Thyroid gland (tissue), 4 donors: ENCODE measurements around the gene KRT85.

ENCODE experiments used
- POLR2A ChIP-seq, 2 donors: fragments of 450-650 bp; IDR thresholded peaks; one replicate each; pipeline ENCODE4 v1.6.1; 2017; ENCODE audit warnings: antibody characterized with exemption in 2 of 2, mild to moderate bottlenecking in 2 of 2, moderate library complexity in 1 of 2
- TF ChIP-seq, protein P1 (sequence below), 6 experiments: fragments of 200-600 bp in 3 of 6; fragments of 450-650 bp in 3 of 6; sonication (generic) in 3 of 6; IDR thresholded peaks; one replicate each; pipeline ENCODE4 v1.5.1; 2016 to 2019; ENCODE audit warnings: antibody characterized with exemption in 6 of 6, mild to moderate bottlenecking in 2 of 6, inconsistent platforms in 1 of 6, moderate library complexity in 1 of 6

DNA sequence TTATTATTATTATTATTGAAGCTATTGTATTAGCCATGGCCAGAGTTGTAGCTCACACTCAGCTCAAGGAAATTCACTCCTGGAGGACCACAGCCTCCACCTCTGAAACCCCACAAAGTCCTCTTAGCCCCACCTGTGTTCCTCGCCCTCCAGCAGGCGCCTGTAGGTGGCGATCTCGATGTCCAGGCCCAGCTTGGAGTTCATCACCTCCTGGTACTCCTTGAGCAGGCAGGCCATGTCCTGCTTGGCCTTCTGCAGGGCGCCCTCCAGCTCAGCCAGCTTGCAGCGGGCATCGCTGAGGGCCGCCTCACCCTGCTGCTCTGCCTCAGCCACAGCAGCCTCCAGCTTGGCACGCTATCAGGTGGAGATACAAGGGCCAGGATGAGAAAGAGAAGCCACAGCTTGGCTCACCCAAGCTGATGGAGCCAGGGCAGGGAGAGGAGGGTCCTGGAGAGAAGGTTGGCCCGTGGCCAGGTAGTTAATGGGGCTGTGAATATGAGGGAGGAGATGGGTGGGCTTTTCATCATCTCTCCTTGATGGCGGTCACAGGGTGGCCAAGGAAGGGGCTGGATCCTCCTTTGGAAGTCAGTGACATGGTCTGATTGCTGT, 5.1 kb downstream of the KRT85 start:
- TF ChIP-seq POLR2A (IDR thresholded peaks at IDR 0.05), result no peak
- TF ChIP-seq, protein P1, sequence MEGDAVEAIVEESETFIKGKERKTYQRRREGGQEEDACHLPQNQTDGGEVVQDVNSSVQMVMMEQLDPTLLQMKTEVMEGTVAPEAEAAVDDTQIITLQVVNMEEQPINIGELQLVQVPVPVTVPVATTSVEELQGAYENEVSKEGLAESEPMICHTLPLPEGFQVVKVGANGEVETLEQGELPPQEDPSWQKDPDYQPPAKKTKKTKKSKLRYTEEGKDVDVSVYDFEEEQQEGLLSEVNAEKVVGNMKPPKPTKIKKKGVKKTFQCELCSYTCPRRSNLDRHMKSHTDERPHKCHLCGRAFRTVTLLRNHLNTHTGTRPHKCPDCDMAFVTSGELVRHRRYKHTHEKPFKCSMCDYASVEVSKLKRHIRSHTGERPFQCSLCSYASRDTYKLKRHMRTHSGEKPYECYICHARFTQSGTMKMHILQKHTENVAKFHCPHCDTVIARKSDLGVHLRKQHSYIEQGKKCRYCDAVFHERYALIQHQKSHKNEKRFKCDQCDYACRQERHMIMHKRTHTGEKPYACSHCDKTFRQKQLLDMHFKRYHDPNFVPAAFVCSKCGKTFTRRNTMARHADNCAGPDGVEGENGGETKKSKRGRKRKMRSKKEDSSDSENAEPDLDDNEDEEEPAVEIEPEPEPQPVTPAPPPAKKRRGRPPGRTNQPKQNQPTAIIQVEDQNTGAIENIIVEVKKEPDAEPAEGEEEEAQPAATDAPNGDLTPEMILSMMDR (IDR thresholded peaks at IDR 0.05), result peak in 1 of 6 experiments; percentile 10
